ENCODE measurements around the gene MS4A7. TPM values are rescaled to one million over a fixed set of nuclear protein-coding genes. Genes with fewer than 3 reads are reported as not detected.

Gene MS4A7
- total RNA-seq, 2 donors from 2014 or later = not detected

DNA sequence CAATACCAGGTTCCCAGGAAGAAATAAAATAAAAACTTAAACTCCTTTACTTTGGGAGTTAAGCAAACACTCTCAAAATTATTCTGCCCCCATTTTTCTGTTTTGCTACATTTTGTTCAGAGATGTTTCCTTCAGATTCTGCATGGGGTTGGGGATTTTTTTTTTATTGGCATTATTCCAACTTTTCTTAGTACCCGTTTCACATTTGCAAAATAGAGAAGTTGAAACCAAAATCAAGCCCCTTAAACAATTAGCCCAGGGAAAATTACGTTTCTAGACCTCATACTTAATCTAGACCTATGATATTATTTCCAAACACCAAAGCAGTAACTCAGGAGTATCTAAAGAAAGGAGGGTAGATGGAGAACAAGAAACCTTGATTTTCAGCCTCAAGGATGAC is 20.6 kb upstream of the MS4A7 start:
- no peak overlapping the region for H3K4me3 ChIP-seq (ENCODE audit: low read length)
- no peaks in the 10 kb centered on the region for H3K4me1 ChIP-seq (ENCODE audit: control insufficient read depth, insufficient read depth, low read length)
- peaks cover 27% of the 10 kb centered on the region for H3K9me3 Mint-ChIP-seq
- H3K27ac ChIP-seq (ENCODE audit: low read depth, low read length) = no peak overlapping the region
- H3K27ac Mint-ChIP-seq = no peak overlapping the region
- no peak overlapping the region for H3K4me3 Mint-ChIP-seq
- peaks cover 35% of the 10 kb centered on the region for H3K9me3 ChIP-seq (ENCODE audit: control insufficient read depth, low read length)
- H3K36me3 Mint-ChIP-seq (ENCODE audit: low read depth) = no peaks in the 10 kb centered on the region
- H3K36me3 ChIP-seq (ENCODE audit: control insufficient read depth, insufficient read depth, low read length) = no peaks in the 10 kb centered on the region
- H3K27me3 ChIP-seq (ENCODE audit: control insufficient read depth, insufficient read depth, low read length, poor library complexity, severe bottlenecking) = no peaks in the 10 kb centered on the region
- H3K27me3 Mint-ChIP-seq (ENCODE audit: insufficient read depth) = no peaks in the 10 kb centered on the region
- no peak for DNase-seq
- 89% methylated on average over 2 of the region's 2 CpGs; no CpG with 5 or more reads in 1 of the 2 experiments for WGBS, 2 experiments (ENCODE audit: insufficient coverage in 1 of 2, insufficient read length in 1 of 2)
- TF ChIP-seq, protein P1, sequence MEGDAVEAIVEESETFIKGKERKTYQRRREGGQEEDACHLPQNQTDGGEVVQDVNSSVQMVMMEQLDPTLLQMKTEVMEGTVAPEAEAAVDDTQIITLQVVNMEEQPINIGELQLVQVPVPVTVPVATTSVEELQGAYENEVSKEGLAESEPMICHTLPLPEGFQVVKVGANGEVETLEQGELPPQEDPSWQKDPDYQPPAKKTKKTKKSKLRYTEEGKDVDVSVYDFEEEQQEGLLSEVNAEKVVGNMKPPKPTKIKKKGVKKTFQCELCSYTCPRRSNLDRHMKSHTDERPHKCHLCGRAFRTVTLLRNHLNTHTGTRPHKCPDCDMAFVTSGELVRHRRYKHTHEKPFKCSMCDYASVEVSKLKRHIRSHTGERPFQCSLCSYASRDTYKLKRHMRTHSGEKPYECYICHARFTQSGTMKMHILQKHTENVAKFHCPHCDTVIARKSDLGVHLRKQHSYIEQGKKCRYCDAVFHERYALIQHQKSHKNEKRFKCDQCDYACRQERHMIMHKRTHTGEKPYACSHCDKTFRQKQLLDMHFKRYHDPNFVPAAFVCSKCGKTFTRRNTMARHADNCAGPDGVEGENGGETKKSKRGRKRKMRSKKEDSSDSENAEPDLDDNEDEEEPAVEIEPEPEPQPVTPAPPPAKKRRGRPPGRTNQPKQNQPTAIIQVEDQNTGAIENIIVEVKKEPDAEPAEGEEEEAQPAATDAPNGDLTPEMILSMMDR (conservative IDR thresholded peaks at IDR 0.05) = no peak
- H3K4me1 Mint-ChIP-seq = no peaks in the 10 kb centered on the region
- no peak overlapping the region for H3K9ac ChIP-seq (ENCODE audit: extremely low read depth, low read length, poor library complexity, severe bottlenecking)

DNA sequence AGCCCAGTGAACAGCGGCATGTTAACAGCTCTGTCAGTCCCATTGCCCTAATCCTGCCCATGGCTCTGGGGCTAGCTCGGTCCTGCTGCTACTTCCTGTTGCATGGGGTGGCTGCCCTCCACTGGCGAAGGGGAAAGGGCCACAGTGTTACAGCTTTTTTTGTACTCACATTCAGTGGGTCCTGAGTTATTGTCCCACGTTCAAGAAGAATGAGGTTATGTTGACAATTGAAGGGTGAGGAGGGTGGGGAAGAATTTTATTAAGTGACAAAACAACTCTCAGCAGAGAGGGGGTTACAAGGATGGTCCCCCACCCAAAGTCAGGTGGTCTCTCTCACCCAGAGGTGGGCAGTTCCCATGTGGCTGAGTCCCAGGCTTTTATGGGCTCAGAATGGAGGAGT is 17.7 kb upstream of the MS4A7 start:
- Mint-ChIP-seq H3K36me3 (ENCODE audit: low read depth) (no peaks in the 10 kb centered on the region), H3K4me3 (no peak overlapping the region), H3K27ac (no peak overlapping the region), H3K27me3 (ENCODE audit: insufficient read depth) (no peaks in the 10 kb centered on the region), H3K4me1 (peaks cover 3% of the 10 kb centered on the region), H3K9me3 (peaks cover 17% of the 10 kb centered on the region)
- Histone ChIP-seq H3K27ac (ENCODE audit: low read depth, low read length) (no peak overlapping the region), H3K9me3 (ENCODE audit: control insufficient read depth, low read length) (peaks cover 25% of the 10 kb centered on the region), H3K4me1 (ENCODE audit: control insufficient read depth, insufficient read depth, low read length) (no peaks in the 10 kb centered on the region), H3K36me3 (ENCODE audit: control insufficient read depth, insufficient read depth, low read length) (no peaks in the 10 kb centered on the region), H3K9ac (ENCODE audit: extremely low read depth, low read length, poor library complexity, severe bottlenecking) (no peak overlapping the region), H3K4me3 (ENCODE audit: low read length) (no peak overlapping the region), H3K27me3 (ENCODE audit: control insufficient read depth, insufficient read depth, low read length, poor library complexity, severe bottlenecking) (no peaks in the 10 kb centered on the region)
- no peak for DNase-seq
- WGBS, 2 experiments (ENCODE audit: insufficient coverage in 1 of 2, insufficient read length in 1 of 2) = 60 to 92% methylated on average over 1 to 4 of the region's 4 CpGs
- TF ChIP-seq, protein P1 (conservative IDR thresholded peaks at IDR 0.05) = no peak

DNA sequence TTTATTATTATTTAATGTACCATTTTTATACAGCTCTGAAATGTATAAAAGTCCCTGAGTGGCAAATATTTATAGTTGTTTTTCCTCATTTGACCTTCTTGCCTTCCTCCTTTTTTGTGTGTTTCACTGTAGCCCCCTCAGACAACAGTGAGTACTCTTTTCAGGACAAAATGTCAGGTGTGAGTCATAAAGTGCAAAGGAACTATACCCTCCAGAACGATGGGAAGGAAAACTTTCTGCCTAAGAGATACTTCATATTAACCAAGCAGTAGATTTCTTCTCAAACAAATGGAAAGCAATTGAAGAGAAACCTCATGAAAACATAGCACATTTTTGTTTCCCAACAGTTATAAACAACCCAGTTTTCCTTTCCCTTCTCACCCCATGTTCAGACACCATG is 16.1 kb upstream of the MS4A7 start:
- 82 to 88% methylated on average over 1 of the region's 1 CpG for WGBS, 2 experiments (ENCODE audit: insufficient coverage in 1 of 2, insufficient read length in 1 of 2)
- Histone ChIP-seq H3K4me3 (ENCODE audit: low read length) (no peak overlapping the region), H3K27me3 (ENCODE audit: control insufficient read depth, insufficient read depth, low read length, poor library complexity, severe bottlenecking) (no peaks in the 10 kb centered on the region), H3K9ac (ENCODE audit: extremely low read depth, low read length, poor library complexity, severe bottlenecking) (no peak overlapping the region), H3K27ac (ENCODE audit: low read depth, low read length) (no peak overlapping the region), H3K9me3 (ENCODE audit: control insufficient read depth, low read length) (peaks cover 25% of the 10 kb centered on the region), H3K4me1 (ENCODE audit: control insufficient read depth, insufficient read depth, low read length) (no peaks in the 10 kb centered on the region), H3K36me3 (ENCODE audit: control insufficient read depth, insufficient read depth, low read length) (no peaks in the 10 kb centered on the region)
- no peaks in the 10 kb centered on the region for H3K27me3 Mint-ChIP-seq (ENCODE audit: insufficient read depth)
- TF ChIP-seq, protein P1 (conservative IDR thresholded peaks at IDR 0.05) = no peak
- peaks cover 3% of the 10 kb centered on the region for H3K4me1 Mint-ChIP-seq
- no peaks in the 10 kb centered on the region for H3K36me3 Mint-ChIP-seq (ENCODE audit: low read depth)
- H3K4me3 Mint-ChIP-seq = no peak overlapping the region
- no peak for DNase-seq
- peaks cover 17% of the 10 kb centered on the region for H3K9me3 Mint-ChIP-seq
- no peak overlapping the region for H3K27ac Mint-ChIP-seq
